ENCODE data around the gene ASL.
"Not testable (repeated sequence)": the region's sequence is repeated elsewhere in the genome, so short reads cannot be mapped to it uniquely, and the experiment has no call there.

Gene ASL

GRCh38 chr7:66119245-66119850, 43.7 kb downstream of the ASL start:
- DNase-seq (ENCODE audit: low read depth), result no peak

- DNase-seq (ENCODE audit: low read depth), result no peak
Measured at GRCh38 chr7:66123175-66123528, 47.5 kb downstream of the ASL start.

- not testable (repeated sequence) for DNase-seq (ENCODE audit: low read depth)
Measured at GRCh38 chr7:66124569-66124861, 48.9 kb downstream of the ASL start.

GRCh38 chr7:66125052-66125694, 49.6 kb downstream of the ASL start:
- no peak for DNase-seq (ENCODE audit: low read depth)

- not testable (repeated sequence) for DNase-seq (ENCODE audit: low read depth)
Measured at GRCh38 chr7:66125781-66126352, 50.2 kb downstream of the ASL start.

GRCh38 chr7:66127172-66127571, 51.6 kb downstream of the ASL start:
- DNase-seq (ENCODE audit: low read depth), result not testable (repeated sequence)

GRCh38 chr7:66138994-66139752, 63.6 kb downstream of the ASL start:
- no peak for DNase-seq (ENCODE audit: low read depth)

GRCh38 chr7:66140924-66141323, 65.3 kb downstream of the ASL start:
- no peak for DNase-seq (ENCODE audit: low read depth)

GRCh38 chr7:66142334-66142733, 66.7 kb downstream of the ASL start:
- DNase-seq (ENCODE audit: low read depth), result no peak

- DNase-seq (ENCODE audit: low read depth), result no peak
Measured at GRCh38 chr7:66142996-66143395, 67.4 kb downstream of the ASL start.
